Neural progenitor cell (in vitro differentiated cells): ENCODE data around the gene IFNLR1. TPM values are rescaled to one million over a fixed set of nuclear protein-coding genes. Genes with fewer than 3 reads are reported as not detected.

Experiments
- DNase-seq: peaks from one replicate; pipeline ENCODE4 v3.0.0-alpha.2; 2016; ENCODE audit warnings: low spot score
- H2AFZ ChIP-seq: fragments of 200-600 bp; sonication (generic); replicated peaks from 2 replicates; pipeline ENCODE4 v1.6.1; 2016; ENCODE audit warnings: antibody characterized with exemption
- H3F3A ChIP-seq: fragments of 200-600 bp; sonication (generic); 2 replicates; pipeline ENCODE4 v1.6.1; 2016; ENCODE audit warnings: antibody characterized with exemption, low read depth
- H3K27ac ChIP-seq: fragments of 200-600 bp; sonication (generic); 2 replicates; pipeline ENCODE4 v1.5.1; 2016; ENCODE audit warnings: mild to moderate bottlenecking
- H3K27me3 ChIP-seq: fragments of 200-600 bp; sonication (generic); 2 replicates; pipeline ENCODE4 v1.6.1; 2016; ENCODE audit warnings: mild to moderate bottlenecking, moderate library complexity
- H3K36me3 ChIP-seq: fragments of 200-600 bp; sonication (generic); 2 replicates; pipeline ENCODE4 v1.5.1; 2016
- H3K4me1 ChIP-seq: fragments of 200-600 bp; sonication (generic); 2 replicates; pipeline ENCODE4 v1.6.1; 2016; ENCODE audit warnings: mixed run types
- H3K4me2 ChIP-seq: fragments of 200-600 bp; sonication (generic); 2 replicates; pipeline ENCODE4 v1.6.1; 2016
- H3K4me3 ChIP-seq: fragments of 200-600 bp; sonication (generic); 2 replicates; pipeline ENCODE4 v1.5.1; 2016
- H3K79me2 ChIP-seq: fragments of 200-600 bp; sonication (generic); 2 replicates; pipeline ENCODE4 v1.6.1; 2016; ENCODE audit warnings: low read depth
- H3K9ac ChIP-seq: fragments of 200-600 bp; sonication (generic); 2 replicates; pipeline ENCODE4 v1.6.1; 2016
- H3K9me3 ChIP-seq: fragments of 200-600 bp; sonication (generic); 2 replicates; pipeline ENCODE4 v1.5.1; 2016; ENCODE audit warnings: low read depth
- H4K20me1 ChIP-seq: fragments of 200-600 bp; sonication (generic); 2 replicates; pipeline ENCODE4 v1.6.1; 2016; ENCODE audit warnings: low read depth
- H3K27ac Mint-ChIP-seq: 3 replicates; pipeline ENCODE4 v1.8.0; 2021; ENCODE audit warnings: mixed read lengths
- H3K27me3 Mint-ChIP-seq: 2 replicates; pipeline ENCODE4 v1.8.0; 2022; ENCODE audit warnings: low read depth, mild to moderate bottlenecking, inconsistent platforms, moderate library complexity, mixed read lengths; ENCODE audit not compliant: insufficient read depth
- H3K36me3 Mint-ChIP-seq: 3 replicates; pipeline ENCODE4 v1.8.0; 2021; ENCODE audit warnings: mixed read lengths
- H3K4me1 Mint-ChIP-seq: 3 replicates; pipeline ENCODE4 v1.8.0; 2021; ENCODE audit warnings: mixed read lengths
- H3K4me3 Mint-ChIP-seq: 3 replicates; pipeline ENCODE4 v1.8.0; 2021; ENCODE audit warnings: mild to moderate bottlenecking, moderate library complexity, mixed read lengths
- H3K9me3 Mint-ChIP-seq: 3 replicates; pipeline ENCODE4 v1.8.0; 2020; ENCODE audit warnings: mixed read lengths
- CTCF ChIP-seq: fragments of 200-600 bp; sonication (generic); IDR thresholded peaks from 2 replicates; pipeline ENCODE4 v1.5.1; 2017; ENCODE audit warnings: antibody characterized with exemption, mild to moderate bottlenecking
- EZH2 ChIP-seq: fragments of 200-600 bp; sonication (generic); IDR thresholded peaks from 2 replicates; pipeline ENCODE4 v1.6.1; 2017; ENCODE audit warnings: antibody characterized with exemption, mild to moderate bottlenecking, moderate library complexity
- EZH2phosphoT487 ChIP-seq: fragments of 200-600 bp; sonication (generic); IDR thresholded peaks from 2 replicates; pipeline ENCODE4 v1.6.1; 2017; ENCODE audit warnings: antibody characterized with exemption
- total RNA-seq: library from RNA; depleted of rRNA; stranded (reverse); fragments of >200 nt; gene quantifications from 2 replicates; pipeline ENCODE4 v1.2.3, GENCODE V29; 2015; ENCODE audit warnings: low replicate concordance

Gene IFNLR1
- total RNA-seq, 1 donor from 2014 or later, result 3.3 TPM

GRCh38 chr1:24181619-24182018 is 5.5 kb downstream of the IFNLR1 start:
- Mint-ChIP-seq H3K9me3 (no peaks in the 10 kb centered on the region), H3K4me1 (no peaks in the 10 kb centered on the region), H3K27me3 (peaks cover 8% of the 10 kb centered on the region), H3K4me3 (no peak overlapping the region), H3K27ac (no peak overlapping the region), H3K36me3 (no peaks in the 10 kb centered on the region)
- H3K27me3 ChIP-seq, result peaks cover 5% of the 10 kb centered on the region
- no peak overlapping the region for H3K4me3 ChIP-seq
- H4K20me1 ChIP-seq, result no peaks in the 10 kb centered on the region
- H3F3A ChIP-seq, result peaks cover 10% of the 10 kb centered on the region
- DNase-seq, result no peak
- no peak overlapping the region for H3K4me2 ChIP-seq
- H3K27ac ChIP-seq, result no peak overlapping the region
- H3K36me3 ChIP-seq, result no peaks in the 10 kb centered on the region
- H3K9ac ChIP-seq, result no peak overlapping the region
- no peaks in the 10 kb centered on the region for H3K79me2 ChIP-seq
- TF ChIP-seq EZH2phosphoT487 (no peak), CTCF (no peak), EZH2 (no peak)
- no peak overlapping the region for H2AFZ ChIP-seq
- H3K4me1 ChIP-seq, result no peaks in the 10 kb centered on the region
- no peaks in the 10 kb centered on the region for H3K9me3 ChIP-seq

GRCh38 chr1:24180676-24181075 is 6.4 kb downstream of the IFNLR1 start:
- Histone ChIP-seq H3K79me2 (no peaks in the 10 kb centered on the region), H4K20me1 (no peaks in the 10 kb centered on the region), H2AFZ (no peak overlapping the region), H3K4me3 (no peak overlapping the region), H3K9ac (no peak overlapping the region), H3K4me2 (no peak overlapping the region), H3K36me3 (no peaks in the 10 kb centered on the region), H3K9me3 (no peaks in the 10 kb centered on the region), H3K27ac (no peak overlapping the region), H3K27me3 (no peaks in the 10 kb centered on the region), H3F3A (peaks cover under 1% of the 10 kb centered on the region), H3K4me1 (no peaks in the 10 kb centered on the region)
- no peaks in the 10 kb centered on the region for H3K4me1 Mint-ChIP-seq
- H3K9me3 Mint-ChIP-seq, result no peaks in the 10 kb centered on the region
- peaks cover 5% of the 10 kb centered on the region for H3K27me3 Mint-ChIP-seq
- TF ChIP-seq CTCF, result no peak
- TF ChIP-seq EZH2phosphoT487, result no peak
- no peak for TF ChIP-seq EZH2
- no peak overlapping the region for H3K4me3 Mint-ChIP-seq
- H3K36me3 Mint-ChIP-seq, result no peaks in the 10 kb centered on the region
- no peak overlapping the region for H3K27ac Mint-ChIP-seq
- no peak for DNase-seq

GRCh38 chr1:24179251-24179840 is 7.7 kb downstream of the IFNLR1 start:
- Histone ChIP-seq H3F3A (no peaks in the 10 kb centered on the region), H3K79me2 (no peaks in the 10 kb centered on the region), H3K4me3 (no peak overlapping the region), H3K4me2 (no peak overlapping the region), H3K4me1 (no peaks in the 10 kb centered on the region), H3K36me3 (no peaks in the 10 kb centered on the region), H3K27ac (no peak overlapping the region), H3K9me3 (no peaks in the 10 kb centered on the region), H2AFZ (no peak overlapping the region), H3K27me3 (no peaks in the 10 kb centered on the region), H4K20me1 (no peaks in the 10 kb centered on the region), H3K9ac (no peak overlapping the region)
- DNase-seq, result no peak
- H3K27me3 Mint-ChIP-seq, result peaks cover 5% of the 10 kb centered on the region
- H3K9me3 Mint-ChIP-seq, result no peaks in the 10 kb centered on the region
- H3K4me3 Mint-ChIP-seq, result no peak overlapping the region
- H3K4me1 Mint-ChIP-seq, result no peaks in the 10 kb centered on the region
- H3K27ac Mint-ChIP-seq, result no peak overlapping the region
- TF ChIP-seq CTCF (no peak), EZH2phosphoT487 (no peak), EZH2 (no peak)
- H3K36me3 Mint-ChIP-seq, result no peaks in the 10 kb centered on the region
